Astrocyte (in vitro differentiated cells and primary cell): ENCODE results near the gene EXOC4.

Experiments used
- CTCF ChIP-seq: IDR thresholded peaks from 2 replicates; pipeline ENCODE4 v1.5.1; 2011; ENCODE audit warnings: low read depth, mild to moderate bottlenecking, inconsistent platforms, low read length, moderate library complexity; ENCODE audit not compliant: insufficient read depth
- EZH2 ChIP-seq: IDR thresholded peaks from 2 replicates; pipeline ENCODE4 v1.6.1; 2012; ENCODE audit warnings: mild to moderate bottlenecking, low read length, inconsistent platforms; ENCODE audit not compliant: insufficient read depth

- TF ChIP-seq CTCF (no peak), EZH2 (no peak)
Measured at GRCh38 chr7:133315332-133316040, 62.6 kb downstream of the EXOC4 start.
